CD4-positive, alpha-beta memory T cell (primary cell): Measurements from ENCODE around the gene TSFM. TPM values are rescaled to one million over a fixed set of nuclear protein-coding genes. Genes with fewer than 3 reads are reported as not detected.
"Not testable (repeated sequence)": the region's sequence is repeated elsewhere in the genome, so short reads cannot be mapped to it uniquely, and the experiment has no call there.

Experiments used
- CTCF ChIA-PET: fragments of 350-600 bp; sonication (Branson Sonifier 250); formaldehyde crosslinking; loops from one replicate; lab custom pipeline; 2021; ENCODE audit warnings: inconsistent platforms; ENCODE audit not compliant: partially characterized antibody; lab: Charles Lee
- POLR2A ChIA-PET: fragments of 350-600 bp; sonication (Branson Sonifier 250); formaldehyde crosslinking; loops from one replicate; lab custom pipeline; 2021; ENCODE audit not compliant: partially characterized antibody; lab: Charles Lee
- DNase-seq, 5 donors: peaks; one replicate each; pipeline versions ENCODE4 v3.0.0 to v3.0.0-alpha.2; 2020 to 2022; ENCODE audit warnings: mixed read lengths in 1 of 5
- H3K27ac ChIP-seq: one replicate; pipeline ENCODE4 v1.7.0; 2013; ENCODE audit warnings: low read depth, low read length
- H3K27me3 ChIP-seq: 2 replicates; pipeline ENCODE4 v1.7.0; 2013; ENCODE audit warnings: mild to moderate bottlenecking, low read length, moderate library complexity; ENCODE audit not compliant: insufficient read depth
- H3K36me3 ChIP-seq: 2 replicates; pipeline ENCODE4 v1.7.0; 2013; ENCODE audit warnings: mild to moderate bottlenecking, low read length, moderate library complexity; ENCODE audit not compliant: insufficient read depth
- H3K4me1 ChIP-seq: 2 replicates; pipeline ENCODE4 v1.7.0; 2013; ENCODE audit warnings: mild to moderate bottlenecking, low read length, moderate library complexity; ENCODE audit not compliant: insufficient read depth
- H3K4me3 ChIP-seq, 2 donors: one replicate each; pipeline ENCODE4 v1.7.0; 2013; ENCODE audit warnings: low read length in 2 of 2, mild to moderate bottlenecking in 1 of 2
- H3K9me3 ChIP-seq, 2 donors: one replicate each; pipeline ENCODE4 v1.7.0; 2013; ENCODE audit warnings: low read length in 2 of 2, control low read depth in 1 of 2; ENCODE audit not compliant: control insufficient read depth in 1 of 2
- H3K27ac Mint-ChIP-seq, 7 donors: one replicate each; pipeline ENCODE4 v1.8.0; 2020 to 2021; ENCODE audit warnings: mixed read lengths in 7 of 7, mild to moderate bottlenecking in 6 of 7, inconsistent platforms in 3 of 7, moderate library complexity in 3 of 7
- H3K27me3 Mint-ChIP-seq, 2 donors: one replicate each; pipeline ENCODE4 v1.8.0; 2020 to 2021; ENCODE audit warnings: mixed read lengths in 2 of 2
- H3K36me3 Mint-ChIP-seq, 2 donors: one replicate each; pipeline ENCODE4 v1.8.0; 2020 to 2021; ENCODE audit warnings: mixed read lengths in 2 of 2, inconsistent platforms in 1 of 2, mild to moderate bottlenecking in 1 of 2
- H3K4me1 Mint-ChIP-seq, 4 donors: one replicate each; pipeline ENCODE4 v1.8.0; 2020 to 2021; ENCODE audit warnings: mixed read lengths in 4 of 4, mild to moderate bottlenecking in 1 of 4
- H3K4me3 Mint-ChIP-seq, 8 donors: one replicate each; pipeline ENCODE4 v1.8.0; 2020 to 2021; ENCODE audit warnings: mixed read lengths in 8 of 8, mild to moderate bottlenecking in 7 of 8, moderate library complexity in 6 of 8, inconsistent platforms in 3 of 8
- H3K9me3 Mint-ChIP-seq, 8 donors: one replicate each; pipeline ENCODE4 v1.8.0; 2020 to 2021; ENCODE audit warnings: mixed read lengths in 8 of 8, mild to moderate bottlenecking in 5 of 8, inconsistent platforms in 3 of 8, moderate library complexity in 1 of 8
- intact Hi-C: fragments of 100-400 bp; cut with micrococcal nuclease; formaldehyde crosslinking; loops from one replicate; pipeline ENCODE4 v1.15.1; 2023
- polyA plus RNA-seq, 2 donors: library from polyadenylated mRNA; unstranded; fragments of 300-500 nt; fragmentation: Illumina TruSeq; gene quantifications; one replicate each; pipeline ENCODE4 v1.2.3, GENCODE V29; 2021
- total RNA-seq, 2 experiments: library from RNA; stranded (reverse); gene quantifications; one replicate each; pipeline ENCODE4 v1.2.3, GENCODE V29; 2021

The TSFM gene
- total and polyA plus RNA-seq, 4 experiments from 2014 or later: 18.9 to 32.5 (median 22.7) TPM

DNA sequence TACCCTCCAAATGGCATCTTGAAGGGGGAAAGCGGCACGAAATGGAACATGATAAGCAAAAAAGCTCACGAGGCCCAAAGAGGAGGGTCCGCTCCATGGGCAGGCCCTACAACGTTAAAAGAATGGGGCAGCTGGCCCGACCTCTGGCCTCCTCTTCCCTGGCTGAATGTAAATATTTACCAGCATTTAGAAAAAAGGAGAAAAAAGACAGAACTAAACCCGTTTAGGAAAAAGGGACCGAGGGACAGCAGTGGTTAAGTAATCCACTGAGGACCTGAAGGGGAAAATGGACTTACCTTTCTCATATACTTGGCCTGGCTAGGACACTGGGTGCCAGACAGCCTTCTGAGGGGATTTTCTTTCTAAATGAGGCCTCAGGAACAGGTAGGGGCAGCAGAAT, 37.5 kb downstream of the TSFM start:
- intact Hi-C loops: not testable (repeated sequence)

DNA sequence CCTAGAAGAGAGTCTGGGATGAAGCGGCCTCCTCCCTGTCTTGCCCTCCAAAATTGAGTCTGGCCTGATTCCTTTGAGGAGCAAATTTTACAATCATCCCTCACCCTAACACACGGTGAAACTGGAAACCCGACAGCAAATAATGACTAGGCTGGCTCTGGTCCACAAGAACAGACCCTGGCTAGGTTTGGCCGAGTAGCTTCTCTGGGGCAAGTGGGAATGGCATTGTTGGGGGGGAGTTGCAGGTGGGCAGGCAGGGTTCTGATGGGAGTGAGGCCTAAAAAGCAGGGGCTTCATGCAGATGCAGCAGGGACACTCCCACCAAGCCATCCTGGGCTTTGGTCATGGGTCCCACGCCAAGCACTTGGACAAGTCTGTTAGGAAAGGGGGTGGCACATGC, 38.4 kb downstream of the TSFM start:
- DNase-seq, H3K4me1 ChIP-seq, H3K4me3 Mint-ChIP-seq, intact Hi-C loops, H3K27me3 ChIP-seq, H3K9me3 ChIP-seq, H3K4me3 ChIP-seq, H3K9me3 Mint-ChIP-seq, H3K27me3 Mint-ChIP-seq, CTCF ChIA-PET, H3K27ac ChIP-seq: not testable (repeated sequence)
- peaks cover 35 to 63% of the 10 kb centered on the region in 2 donors for H3K36me3 Mint-ChIP-seq
- H3K27ac Mint-ChIP-seq: peak overlapping the region in 3 of 7 donors; percentile 23 to 73 (median 54)
- peaks cover 0 to 13% (median 5%) of the 10 kb centered on the region in 4 donors for H3K4me1 Mint-ChIP-seq
- H3K36me3 ChIP-seq: peaks cover 46% of the 10 kb centered on the region
- POLR2A ChIA-PET: interaction anchor here (0.7 kb wide), 1 partner anchor 65 kb away, joined by 3 read pairs; no protein-coding TSS in a partner anchor

More for the DNA sequence above, 37.5 kb downstream of the TSFM start:
- H3K4me1 ChIP-seq, H3K27me3 ChIP-seq, H3K9me3 Mint-ChIP-seq, H3K9me3 ChIP-seq, H3K4me3 ChIP-seq, H3K4me3 Mint-ChIP-seq, DNase-seq, H3K27ac ChIP-seq, H3K27me3 Mint-ChIP-seq, H3K4me1 Mint-ChIP-seq: not testable (repeated sequence)
- Mint-ChIP-seq H3K27ac (peak overlapping the region in 3 of 7 donors; percentile 14 to 55 (median 54)), H3K36me3 (peaks cover 26 to 56% of the 10 kb centered on the region in 2 donors)
- peaks cover 39% of the 10 kb centered on the region for H3K36me3 ChIP-seq
- CTCF ChIA-PET: interaction anchor here (2.8 kb wide), 1 partner anchor 84 kb away, joined by 16 read pairs; no protein-coding TSS in a partner anchor
- POLR2A ChIA-PET: interaction anchor here (0.7 to 2.7 kb wide), 2 partner anchors 13 to 64 kb away, joined by 3 to 11 read pairs; no protein-coding TSS in a partner anchor

DNA sequence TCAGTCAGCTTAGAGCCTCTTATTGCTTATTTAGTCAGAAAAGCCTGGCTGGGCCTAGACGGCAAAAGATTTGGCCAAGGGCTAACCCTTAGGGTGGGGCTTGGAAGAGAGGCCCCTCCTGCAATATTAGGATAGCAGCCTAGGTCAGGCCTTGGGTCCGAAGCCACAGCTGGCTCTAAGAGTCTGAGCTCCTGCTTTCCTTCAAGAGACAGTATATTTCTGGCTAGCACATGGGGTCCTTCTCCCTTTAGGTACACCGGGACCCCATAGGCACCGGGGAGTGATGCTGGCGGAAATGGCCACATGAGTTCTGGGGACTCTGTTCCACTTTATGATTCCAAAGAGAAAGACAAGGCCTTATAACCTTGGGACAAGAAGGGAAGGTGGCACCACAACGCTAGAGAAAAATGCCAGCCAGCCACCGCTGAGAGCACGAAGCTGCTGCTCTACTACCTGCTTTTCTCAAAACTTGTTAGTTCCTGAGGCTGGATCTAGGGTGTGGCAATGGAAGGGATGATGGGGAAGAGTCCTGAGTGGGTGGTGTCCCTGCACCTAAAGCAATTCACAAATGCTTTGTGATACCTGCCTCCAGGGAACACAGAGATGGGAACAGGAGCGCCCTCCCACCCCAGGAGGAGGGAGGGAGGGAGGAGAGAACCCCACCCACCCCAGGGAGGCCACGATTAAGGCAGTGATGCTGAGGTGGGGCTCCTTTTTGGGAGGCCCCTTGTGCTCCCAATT, 39.1 kb downstream of the TSFM start:
- H3K9me3 ChIP-seq: no peaks in the 10 kb centered on the region
- H3K27ac ChIP-seq: no peak overlapping the region
- POLR2A ChIA-PET: no interaction called here
- peak overlapping the region in 3 of 7 donors; percentile 24 to 46 (median 36) for H3K27ac Mint-ChIP-seq
- H3K4me3 Mint-ChIP-seq: no peak overlapping the region
- no peak for DNase-seq
- CTCF ChIA-PET: no interaction called here
- H3K9me3 Mint-ChIP-seq: no peaks in the 10 kb centered on the region
- peaks cover 52% of the 10 kb centered on the region for H3K36me3 ChIP-seq
- peaks cover 41 to 69% of the 10 kb centered on the region in 2 donors for H3K36me3 Mint-ChIP-seq
- H3K27me3 Mint-ChIP-seq: no peaks in the 10 kb centered on the region
- no peak overlapping the region for H3K4me3 ChIP-seq
- intact Hi-C loops: no loop called here
- no peaks in the 10 kb centered on the region for H3K4me1 ChIP-seq
- no peaks in the 10 kb centered on the region for H3K27me3 ChIP-seq
- H3K4me1 Mint-ChIP-seq: peaks cover 0 to 13% (median 5%) of the 10 kb centered on the region in 4 donors

DNA sequence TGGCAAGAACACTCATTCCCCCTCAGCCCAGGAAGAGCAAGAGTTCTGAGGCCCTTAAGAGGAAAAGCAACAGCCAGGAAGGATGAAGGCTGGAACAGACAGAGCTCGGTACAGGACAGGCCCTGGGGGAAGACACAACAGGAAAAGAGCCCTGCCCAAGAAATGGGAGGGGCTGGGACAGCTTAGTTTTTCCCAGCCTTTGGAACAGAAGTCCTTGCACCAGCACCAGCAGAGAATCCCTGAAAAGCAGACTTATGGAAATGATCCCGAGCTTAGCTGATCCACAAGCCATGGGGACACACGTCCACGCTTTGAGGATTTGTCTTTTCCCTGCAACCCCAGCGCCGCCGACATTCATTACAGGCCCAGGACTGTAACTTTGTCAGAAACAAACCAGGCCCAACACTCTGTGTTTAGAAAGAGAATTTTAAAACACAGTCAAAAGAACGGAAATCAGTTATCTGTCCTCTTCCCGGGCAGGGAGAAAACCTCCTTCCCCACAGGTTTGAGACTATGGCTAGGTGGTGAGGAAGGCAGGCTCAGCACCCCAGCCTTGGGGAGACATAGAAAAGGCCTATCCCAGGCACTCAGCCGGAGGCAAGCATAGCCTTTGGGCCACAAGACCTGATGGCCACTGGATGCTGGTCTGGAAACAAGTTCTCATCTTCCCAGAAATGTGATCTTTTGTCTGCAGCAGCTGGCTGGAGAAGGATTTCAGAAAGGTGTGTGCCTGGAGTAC, 40.0 kb downstream of the TSFM start:
- Mint-ChIP-seq H3K4me3 (no peak overlapping the region), H3K27ac (peak overlapping the region in 3 of 7 donors; percentile 38 to 82 (median 71)), H3K4me1 (peaks cover 0 to 13% (median 5%) of the 10 kb centered on the region in 4 donors), H3K36me3 (peaks cover 49 to 77% of the 10 kb centered on the region in 2 donors), H3K27me3 (no peaks in the 10 kb centered on the region), H3K9me3 (no peaks in the 10 kb centered on the region)
- Histone ChIP-seq H3K27me3 (no peaks in the 10 kb centered on the region), H3K36me3 (peaks cover 62% of the 10 kb centered on the region), H3K4me1 (no peaks in the 10 kb centered on the region), H3K4me3 (no peak overlapping the region), H3K9me3 (no peaks in the 10 kb centered on the region), H3K27ac (no peak overlapping the region)
- CTCF ChIA-PET: interaction anchor here (2.4 kb wide), 1 partner anchor 83 kb away, joined by 9 read pairs; no protein-coding TSS in a partner anchor
- DNase-seq: no peak
- POLR2A ChIA-PET: interaction anchor here (1.0 to 1.4 kb wide), 4 partner anchors 11 to 73 kb away, joined by 3 to 5 read pairs (median 3); partner anchors contain the start of gene CTDSP2
- intact Hi-C loops: no loop called here

DNA sequence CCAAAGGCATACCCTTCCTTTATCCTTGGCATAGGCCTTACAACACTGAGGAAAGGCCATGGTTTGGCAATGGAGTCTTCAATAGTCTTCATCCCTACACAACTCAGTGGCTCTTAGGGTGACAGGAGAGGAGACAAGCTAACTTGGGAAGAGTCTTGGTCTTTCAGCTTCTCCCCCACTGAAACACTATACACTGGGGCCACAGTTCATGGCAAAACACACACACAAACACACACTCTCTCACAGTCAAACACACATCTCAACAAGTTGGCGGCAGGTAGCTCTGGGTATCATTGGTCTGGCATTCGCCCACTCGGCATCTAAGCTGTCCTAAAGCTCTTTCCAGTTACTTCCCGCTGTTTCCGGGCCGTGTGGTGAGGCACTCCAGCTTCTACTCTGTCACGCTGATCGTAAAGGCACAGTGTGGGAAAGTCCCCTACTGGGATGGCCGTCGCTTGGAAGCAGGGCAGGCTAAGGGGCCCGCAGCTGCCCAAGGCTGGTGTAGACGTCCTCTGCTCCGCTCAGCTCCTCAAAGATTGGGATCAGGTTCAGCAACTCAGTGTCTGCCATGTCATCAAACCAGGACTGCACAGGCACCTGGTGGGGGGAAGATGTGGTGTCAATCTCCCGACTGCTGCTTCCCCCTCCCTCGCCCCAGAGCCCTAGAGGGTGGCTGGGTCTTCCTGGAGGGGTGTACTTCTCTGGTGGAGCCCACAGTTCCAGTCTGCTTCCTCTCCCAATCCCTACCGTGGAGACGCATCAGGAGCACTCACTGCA, 40.7 kb downstream of the TSFM start:
- Histone ChIP-seq H3K27ac (no peak overlapping the region), H3K4me3 (no peak overlapping the region), H3K9me3 (no peaks in the 10 kb centered on the region), H3K36me3 (peaks cover 68% of the 10 kb centered on the region), H3K27me3 (no peaks in the 10 kb centered on the region), H3K4me1 (no peaks in the 10 kb centered on the region)
- Mint-ChIP-seq H3K27ac (peak overlapping the region in 5 of 7 donors; percentile 19 to 82 (median 46)), H3K4me3 (no peak overlapping the region), H3K36me3 (peaks cover 49 to 77% of the 10 kb centered on the region in 2 donors), H3K4me1 (peaks cover 0 to 12% (median 5%) of the 10 kb centered on the region in 4 donors), H3K27me3 (no peaks in the 10 kb centered on the region), H3K9me3 (no peaks in the 10 kb centered on the region)
- ChIA-PET CTCF (interaction anchor here (2.4 kb wide), 1 partner anchor 82 kb away, joined by 9 read pairs; no protein-coding TSS in a partner anchor), POLR2A (interaction anchor here (1.0 to 1.4 kb wide), 4 partner anchors 10 to 72 kb away, joined by 3 to 5 read pairs (median 3); partner anchors contain the start of gene CTDSP2)
- DNase-seq: no peak
- intact Hi-C loops: no loop called here

DNA sequence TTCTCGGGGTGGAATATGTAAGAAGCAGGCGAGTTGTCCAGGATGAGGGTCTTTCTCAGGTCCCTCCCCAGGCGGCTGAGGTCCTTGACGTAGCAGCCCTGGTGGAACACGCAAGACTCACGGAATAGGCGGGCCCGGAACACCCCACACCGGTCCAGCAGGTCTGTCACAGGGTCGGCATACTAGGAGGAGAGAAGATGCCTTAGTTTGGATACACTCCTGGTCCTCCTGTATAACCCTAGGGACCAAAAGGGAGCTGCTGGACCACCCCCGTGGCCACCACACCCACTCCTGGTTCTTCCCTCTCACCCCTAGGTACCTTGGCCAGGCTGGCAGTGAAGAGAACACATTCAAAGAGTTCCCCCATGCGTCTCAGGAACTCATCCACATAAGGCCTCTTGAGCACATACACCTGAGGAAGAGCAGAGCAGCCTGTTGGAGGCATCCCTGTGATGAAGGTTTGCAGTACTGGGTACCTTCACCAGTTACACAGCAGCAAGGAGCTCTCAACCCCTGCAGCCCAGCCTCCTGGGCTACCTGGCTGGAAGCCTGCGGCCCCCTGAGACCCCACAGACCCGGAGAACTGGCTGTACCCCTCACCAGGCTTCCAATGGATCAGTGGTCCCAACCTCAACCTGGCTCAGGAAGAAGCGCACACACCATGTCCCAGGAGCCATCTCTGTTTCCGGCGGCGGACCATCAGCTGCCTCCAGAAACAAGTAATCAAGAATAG, 41.5 kb downstream of the TSFM start:
- no peaks in the 10 kb centered on the region for H3K27me3 ChIP-seq
- Mint-ChIP-seq H3K27me3 (no peaks in the 10 kb centered on the region), H3K36me3 (peaks cover 57 to 78% of the 10 kb centered on the region in 2 donors), H3K9me3 (no peaks in the 10 kb centered on the region), H3K27ac (peak overlapping the region in 2 of 7 donors; percentile 30 to 46), H3K4me3 (peak overlapping the region in 1 of 8 donors; percentile 35), H3K4me1 (peaks cover 2 to 14% (median 7%) of the 10 kb centered on the region in 4 donors)
- no peak overlapping the region for H3K4me3 ChIP-seq
- H3K36me3 ChIP-seq: peaks cover 76% of the 10 kb centered on the region
- intact Hi-C loops: no loop called here
- no peak overlapping the region for H3K27ac ChIP-seq
- H3K9me3 ChIP-seq: no peaks in the 10 kb centered on the region
- CTCF ChIA-PET: interaction anchor here (2.4 kb wide), 1 partner anchor 81 kb away, joined by 9 read pairs; no protein-coding TSS in a partner anchor
- no peak for DNase-seq
- H3K4me1 ChIP-seq: peaks cover 4% of the 10 kb centered on the region
- POLR2A ChIA-PET: interaction anchor here (1.0 to 1.5 kb wide), 7 partner anchors 12 to 73 kb away, joined by 3 to 5 read pairs (median 3); partner anchors contain the start of gene CTDSP2
